ENCODE data around the gene SMPDL3B. TPM values are rescaled to one million over a fixed set of nuclear protein-coding genes. Genes with fewer than 3 reads are reported as not detected.

The SMPDL3B gene
- total RNA-seq, 4 donors from 2014 or later: 6.6 to 43.4 (median 31.6) TPM

- no peak overlapping the region for H3K27ac ChIP-seq
- no peak overlapping the region for H3K4me3 ChIP-seq
- TF ChIP-seq POLR2A (IDR thresholded peaks at IDR 0.05): no peak
- DNase-seq: no peak
- peaks cover 0 to 8% (median 0%) of the 10 kb centered on the region in 4 donors for H3K4me1 ChIP-seq
- no peaks in the 10 kb centered on the region for H3K9me3 ChIP-seq
- peaks cover 0 to 43% (median 0%) of the 10 kb centered on the region in 3 donors for H3K36me3 ChIP-seq
- H3K27me3 ChIP-seq: no peaks in the 10 kb centered on the region
Observed at GRCh38 chr1:27971674-27972073, 36.9 kb downstream of the SMPDL3B start.

- Histone ChIP-seq H3K27me3 (no peaks in the 10 kb centered on the region), H3K4me1 (peaks cover 0 to 8% (median 0%) of the 10 kb centered on the region in 4 donors), H3K36me3 (peaks cover 0 to 43% (median 0%) of the 10 kb centered on the region in 3 donors), H3K27ac (no peak overlapping the region), H3K9me3 (no peaks in the 10 kb centered on the region), H3K4me3 (no peak overlapping the region)
- TF ChIP-seq POLR2A (IDR thresholded peaks at IDR 0.05) (no peak), CTCF (IDR thresholded peaks at IDR 0.05) (no peak)
- peak in 1 of 3 donors; percentile 9 for DNase-seq
Observed at GRCh38 chr1:27972141-27972540, 37.3 kb downstream of the SMPDL3B start.

GRCh38 chr1:27973771-27974416 is 39.1 kb downstream of the SMPDL3B start:
- DNase-seq: no peak
- no peak overlapping the region for H3K27ac ChIP-seq
- peaks cover 0 to 8% (median 0%) of the 10 kb centered on the region in 4 donors for H3K4me1 ChIP-seq
- TF ChIP-seq POLR2A (IDR thresholded peaks at IDR 0.05): no peak
- TF ChIP-seq CTCF (IDR thresholded peaks at IDR 0.05): no peak
- H3K4me3 ChIP-seq: no peak overlapping the region
- H3K36me3 ChIP-seq: peaks cover 0 to 36% (median 0%) of the 10 kb centered on the region in 3 donors
- H3K27me3 ChIP-seq: no peaks in the 10 kb centered on the region
- H3K9me3 ChIP-seq: no peaks in the 10 kb centered on the region

GRCh38 chr1:27974417-27974781 is 39.6 kb downstream of the SMPDL3B start:
- no peak overlapping the region for H3K27ac ChIP-seq
- H3K27me3 ChIP-seq: no peaks in the 10 kb centered on the region
- H3K4me1 ChIP-seq: peaks cover 0 to 8% (median 0%) of the 10 kb centered on the region in 4 donors
- H3K36me3 ChIP-seq: peaks cover 0 to 36% (median 0%) of the 10 kb centered on the region in 3 donors
- H3K4me3 ChIP-seq: no peak overlapping the region
- no peaks in the 10 kb centered on the region for H3K9me3 ChIP-seq
- no peak for DNase-seq
- no peak for TF ChIP-seq POLR2A (IDR thresholded peaks at IDR 0.05)

- H3K27me3 ChIP-seq: no peaks in the 10 kb centered on the region
- DNase-seq: no peak
- H3K36me3 ChIP-seq: peaks cover 0 to 27% (median 0%) of the 10 kb centered on the region in 3 donors
- no peak overlapping the region for H3K27ac ChIP-seq
- TF ChIP-seq POLR2A (IDR thresholded peaks at IDR 0.05) (no peak), CTCF (IDR thresholded peaks at IDR 0.05) (peak; percentile 16 to 80 (median 63))
- H3K4me1 ChIP-seq: no peaks in the 10 kb centered on the region
- no peaks in the 10 kb centered on the region for H3K9me3 ChIP-seq
- no peak overlapping the region for H3K4me3 ChIP-seq
Observed at GRCh38 chr1:27979151-27979858, 44.5 kb downstream of the SMPDL3B start.

- Histone ChIP-seq H3K9me3 (no peaks in the 10 kb centered on the region), H3K4me1 (no peaks in the 10 kb centered on the region), H3K27me3 (no peaks in the 10 kb centered on the region), H3K27ac (no peak overlapping the region), H3K36me3 (peaks cover 0 to 27% (median 0%) of the 10 kb centered on the region in 3 donors), H3K4me3 (no peak overlapping the region)
- no peak for TF ChIP-seq CTCF (IDR thresholded peaks at IDR 0.05)
- no peak for TF ChIP-seq POLR2A (IDR thresholded peaks at IDR 0.05)
- no peak for DNase-seq
Observed at GRCh38 chr1:27979859-27980201, 45.0 kb downstream of the SMPDL3B start.

Data from Peyer's patch (tissue), 4 donors.